ENCODE results near the gene ITPR3. TPM values are rescaled to one million over a fixed set of nuclear protein-coding genes. Genes with fewer than 3 reads are reported as not detected.
A peak's percentile ranks its signal among the peaks of the same experiment; 100 is the strongest.

The ITPR3 gene
- total and polyA plus RNA-seq, 2 of the 13 experiments (the other 11 are each of a cell fraction or from before 2014, with no cell fraction given): 3.8 to 21.4 TPM

DNA sequence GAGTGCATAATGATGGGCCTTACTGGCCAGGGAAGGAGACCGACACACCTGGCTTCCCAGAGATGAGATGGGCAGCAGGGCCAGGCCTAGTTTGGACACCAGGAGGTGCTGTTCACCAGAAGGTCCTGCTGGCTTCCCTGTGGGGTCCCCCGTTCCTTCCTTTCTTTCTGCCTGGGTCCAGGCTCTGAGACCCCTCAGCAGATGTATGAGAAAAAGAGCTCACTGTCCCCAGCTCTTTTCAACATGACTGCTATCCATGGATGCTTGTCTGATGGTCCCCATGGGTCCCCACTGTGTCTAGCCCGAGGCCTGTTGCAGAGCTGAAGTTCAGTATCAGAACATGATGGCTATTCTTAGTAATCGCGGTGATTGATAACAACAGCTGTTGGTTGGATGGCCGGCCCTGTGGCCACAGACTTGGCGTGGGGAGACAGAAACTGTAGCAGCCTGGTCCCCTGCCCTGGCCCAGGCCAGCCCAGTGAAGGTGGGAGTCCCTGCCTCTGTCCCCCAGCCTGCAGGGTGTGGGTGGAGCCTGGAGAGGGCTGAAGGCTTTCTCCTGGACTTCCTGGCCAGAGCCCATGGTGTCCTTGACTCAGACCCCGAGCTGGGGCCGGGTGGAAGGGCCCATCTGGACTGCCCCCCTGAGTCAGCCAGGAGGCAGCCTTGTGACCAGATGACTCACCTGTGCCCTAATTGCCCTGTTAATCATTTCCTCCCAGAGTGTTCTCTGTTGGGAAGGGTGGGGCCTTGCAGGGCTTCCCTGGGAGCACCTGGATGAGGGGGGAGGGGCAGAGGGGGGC is 31.2 kb upstream of the ITPR3 start (continued):
- TF ChIP-seq, protein P1, sequence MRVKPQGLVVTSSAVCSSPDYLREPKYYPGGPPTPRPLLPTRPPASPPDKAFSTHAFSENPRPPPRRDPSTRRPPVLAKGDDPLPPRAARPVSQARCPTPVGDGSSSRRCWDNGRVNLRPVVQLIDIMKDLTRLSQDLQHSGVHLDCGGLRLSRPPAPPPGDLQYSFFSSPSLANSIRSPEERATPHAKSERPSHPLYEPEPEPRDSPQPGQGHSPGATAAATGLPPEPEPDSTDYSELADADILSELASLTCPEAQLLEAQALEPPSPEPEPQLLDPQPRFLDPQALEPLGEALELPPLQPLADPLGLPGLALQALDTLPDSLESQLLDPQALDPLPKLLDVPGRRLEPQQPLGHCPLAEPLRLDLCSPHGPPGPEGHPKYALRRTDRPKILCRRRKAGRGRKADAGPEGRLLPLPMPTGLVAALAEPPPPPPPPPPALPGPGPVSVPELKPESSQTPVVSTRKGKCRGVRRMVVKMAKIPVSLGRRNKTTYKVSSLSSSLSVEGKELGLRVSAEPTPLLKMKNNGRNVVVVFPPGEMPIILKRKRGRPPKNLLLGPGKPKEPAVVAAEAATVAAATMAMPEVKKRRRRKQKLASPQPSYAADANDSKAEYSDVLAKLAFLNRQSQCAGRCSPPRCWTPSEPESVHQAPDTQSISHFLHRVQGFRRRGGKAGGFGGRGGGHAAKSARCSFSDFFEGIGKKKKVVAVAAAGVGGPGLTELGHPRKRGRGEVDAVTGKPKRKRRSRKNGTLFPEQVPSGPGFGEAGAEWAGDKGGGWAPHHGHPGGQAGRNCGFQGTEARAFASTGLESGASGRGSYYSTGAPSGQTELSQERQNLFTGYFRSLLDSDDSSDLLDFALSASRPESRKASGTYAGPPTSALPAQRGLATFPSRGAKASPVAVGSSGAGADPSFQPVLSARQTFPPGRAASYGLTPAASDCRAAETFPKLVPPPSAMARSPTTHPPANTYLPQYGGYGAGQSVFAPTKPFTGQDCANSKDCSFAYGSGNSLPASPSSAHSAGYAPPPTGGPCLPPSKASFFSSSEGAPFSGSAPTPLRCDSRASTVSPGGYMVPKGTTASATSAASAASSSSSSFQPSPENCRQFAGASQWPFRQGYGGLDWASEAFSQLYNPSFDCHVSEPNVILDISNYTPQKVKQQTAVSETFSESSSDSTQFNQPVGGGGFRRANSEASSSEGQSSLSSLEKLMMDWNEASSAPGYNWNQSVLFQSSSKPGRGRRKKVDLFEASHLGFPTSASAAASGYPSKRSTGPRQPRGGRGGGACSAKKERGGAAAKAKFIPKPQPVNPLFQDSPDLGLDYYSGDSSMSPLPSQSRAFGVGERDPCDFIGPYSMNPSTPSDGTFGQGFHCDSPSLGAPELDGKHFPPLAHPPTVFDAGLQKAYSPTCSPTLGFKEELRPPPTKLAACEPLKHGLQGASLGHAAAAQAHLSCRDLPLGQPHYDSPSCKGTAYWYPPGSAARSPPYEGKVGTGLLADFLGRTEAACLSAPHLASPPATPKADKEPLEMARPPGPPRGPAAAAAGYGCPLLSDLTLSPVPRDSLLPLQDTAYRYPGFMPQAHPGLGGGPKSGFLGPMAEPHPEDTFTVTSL (CRISPR knock-in tag; IDR thresholded peaks at IDR 0.05; ENCODE audit: borderline replicate concordance): peak; percentile 59; the same call in 1 of the 2 replicates
- TF ChIP-seq MED1 (CRISPR knock-in tag; IDR thresholded peaks at IDR 0.05): peak; percentile 88
- TF ChIP-seq ZNF234 (CRISPR knock-in tag; conservative IDR thresholded peaks at IDR 0.05): no peak
- 0 out of 2 replicates have a peak, but pooled peaks have one; percentile 16 for TF ChIP-seq PITX1 (CRISPR knock-in tag; IDR thresholded peaks at IDR 0.05)
- no peak for TF ChIP-seq MLLT10 (CRISPR knock-in tag; IDR thresholded peaks at IDR 0.05)
- TF ChIP-seq, protein P2, sequence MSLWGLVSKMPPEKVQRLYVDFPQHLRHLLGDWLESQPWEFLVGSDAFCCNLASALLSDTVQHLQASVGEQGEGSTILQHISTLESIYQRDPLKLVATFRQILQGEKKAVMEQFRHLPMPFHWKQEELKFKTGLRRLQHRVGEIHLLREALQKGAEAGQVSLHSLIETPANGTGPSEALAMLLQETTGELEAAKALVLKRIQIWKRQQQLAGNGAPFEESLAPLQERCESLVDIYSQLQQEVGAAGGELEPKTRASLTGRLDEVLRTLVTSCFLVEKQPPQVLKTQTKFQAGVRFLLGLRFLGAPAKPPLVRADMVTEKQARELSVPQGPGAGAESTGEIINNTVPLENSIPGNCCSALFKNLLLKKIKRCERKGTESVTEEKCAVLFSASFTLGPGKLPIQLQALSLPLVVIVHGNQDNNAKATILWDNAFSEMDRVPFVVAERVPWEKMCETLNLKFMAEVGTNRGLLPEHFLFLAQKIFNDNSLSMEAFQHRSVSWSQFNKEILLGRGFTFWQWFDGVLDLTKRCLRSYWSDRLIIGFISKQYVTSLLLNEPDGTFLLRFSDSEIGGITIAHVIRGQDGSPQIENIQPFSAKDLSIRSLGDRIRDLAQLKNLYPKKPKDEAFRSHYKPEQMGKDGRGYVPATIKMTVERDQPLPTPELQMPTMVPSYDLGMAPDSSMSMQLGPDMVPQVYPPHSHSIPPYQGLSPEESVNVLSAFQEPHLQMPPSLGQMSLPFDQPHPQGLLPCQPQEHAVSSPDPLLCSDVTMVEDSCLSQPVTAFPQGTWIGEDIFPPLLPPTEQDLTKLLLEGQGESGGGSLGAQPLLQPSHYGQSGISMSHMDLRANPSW (CRISPR knock-in tag; IDR thresholded peaks at IDR 0.05; ENCODE audit: borderline replicate concordance): peak; percentile 79; the same call in 1 of the 2 replicates
- TF ChIP-seq, protein P3, sequence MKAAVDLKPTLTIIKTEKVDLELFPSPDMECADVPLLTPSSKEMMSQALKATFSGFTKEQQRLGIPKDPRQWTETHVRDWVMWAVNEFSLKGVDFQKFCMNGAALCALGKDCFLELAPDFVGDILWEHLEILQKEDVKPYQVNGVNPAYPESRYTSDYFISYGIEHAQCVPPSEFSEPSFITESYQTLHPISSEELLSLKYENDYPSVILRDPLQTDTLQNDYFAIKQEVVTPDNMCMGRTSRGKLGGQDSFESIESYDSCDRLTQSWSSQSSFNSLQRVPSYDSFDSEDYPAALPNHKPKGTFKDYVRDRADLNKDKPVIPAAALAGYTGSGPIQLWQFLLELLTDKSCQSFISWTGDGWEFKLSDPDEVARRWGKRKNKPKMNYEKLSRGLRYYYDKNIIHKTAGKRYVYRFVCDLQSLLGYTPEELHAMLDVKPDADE (CRISPR knock-in tag; IDR thresholded peaks at IDR 0.05): 0 out of 2 replicates have a peak, but pooled peaks have one; percentile 14
- TF ChIP-seq U2AF2 (IDR thresholded peaks at IDR 0.05; ENCODE audit: low read depth, low read length): 0 out of 2 replicates have a peak, but pooled peaks have one; percentile 2
- TF ChIP-seq, protein P4, sequence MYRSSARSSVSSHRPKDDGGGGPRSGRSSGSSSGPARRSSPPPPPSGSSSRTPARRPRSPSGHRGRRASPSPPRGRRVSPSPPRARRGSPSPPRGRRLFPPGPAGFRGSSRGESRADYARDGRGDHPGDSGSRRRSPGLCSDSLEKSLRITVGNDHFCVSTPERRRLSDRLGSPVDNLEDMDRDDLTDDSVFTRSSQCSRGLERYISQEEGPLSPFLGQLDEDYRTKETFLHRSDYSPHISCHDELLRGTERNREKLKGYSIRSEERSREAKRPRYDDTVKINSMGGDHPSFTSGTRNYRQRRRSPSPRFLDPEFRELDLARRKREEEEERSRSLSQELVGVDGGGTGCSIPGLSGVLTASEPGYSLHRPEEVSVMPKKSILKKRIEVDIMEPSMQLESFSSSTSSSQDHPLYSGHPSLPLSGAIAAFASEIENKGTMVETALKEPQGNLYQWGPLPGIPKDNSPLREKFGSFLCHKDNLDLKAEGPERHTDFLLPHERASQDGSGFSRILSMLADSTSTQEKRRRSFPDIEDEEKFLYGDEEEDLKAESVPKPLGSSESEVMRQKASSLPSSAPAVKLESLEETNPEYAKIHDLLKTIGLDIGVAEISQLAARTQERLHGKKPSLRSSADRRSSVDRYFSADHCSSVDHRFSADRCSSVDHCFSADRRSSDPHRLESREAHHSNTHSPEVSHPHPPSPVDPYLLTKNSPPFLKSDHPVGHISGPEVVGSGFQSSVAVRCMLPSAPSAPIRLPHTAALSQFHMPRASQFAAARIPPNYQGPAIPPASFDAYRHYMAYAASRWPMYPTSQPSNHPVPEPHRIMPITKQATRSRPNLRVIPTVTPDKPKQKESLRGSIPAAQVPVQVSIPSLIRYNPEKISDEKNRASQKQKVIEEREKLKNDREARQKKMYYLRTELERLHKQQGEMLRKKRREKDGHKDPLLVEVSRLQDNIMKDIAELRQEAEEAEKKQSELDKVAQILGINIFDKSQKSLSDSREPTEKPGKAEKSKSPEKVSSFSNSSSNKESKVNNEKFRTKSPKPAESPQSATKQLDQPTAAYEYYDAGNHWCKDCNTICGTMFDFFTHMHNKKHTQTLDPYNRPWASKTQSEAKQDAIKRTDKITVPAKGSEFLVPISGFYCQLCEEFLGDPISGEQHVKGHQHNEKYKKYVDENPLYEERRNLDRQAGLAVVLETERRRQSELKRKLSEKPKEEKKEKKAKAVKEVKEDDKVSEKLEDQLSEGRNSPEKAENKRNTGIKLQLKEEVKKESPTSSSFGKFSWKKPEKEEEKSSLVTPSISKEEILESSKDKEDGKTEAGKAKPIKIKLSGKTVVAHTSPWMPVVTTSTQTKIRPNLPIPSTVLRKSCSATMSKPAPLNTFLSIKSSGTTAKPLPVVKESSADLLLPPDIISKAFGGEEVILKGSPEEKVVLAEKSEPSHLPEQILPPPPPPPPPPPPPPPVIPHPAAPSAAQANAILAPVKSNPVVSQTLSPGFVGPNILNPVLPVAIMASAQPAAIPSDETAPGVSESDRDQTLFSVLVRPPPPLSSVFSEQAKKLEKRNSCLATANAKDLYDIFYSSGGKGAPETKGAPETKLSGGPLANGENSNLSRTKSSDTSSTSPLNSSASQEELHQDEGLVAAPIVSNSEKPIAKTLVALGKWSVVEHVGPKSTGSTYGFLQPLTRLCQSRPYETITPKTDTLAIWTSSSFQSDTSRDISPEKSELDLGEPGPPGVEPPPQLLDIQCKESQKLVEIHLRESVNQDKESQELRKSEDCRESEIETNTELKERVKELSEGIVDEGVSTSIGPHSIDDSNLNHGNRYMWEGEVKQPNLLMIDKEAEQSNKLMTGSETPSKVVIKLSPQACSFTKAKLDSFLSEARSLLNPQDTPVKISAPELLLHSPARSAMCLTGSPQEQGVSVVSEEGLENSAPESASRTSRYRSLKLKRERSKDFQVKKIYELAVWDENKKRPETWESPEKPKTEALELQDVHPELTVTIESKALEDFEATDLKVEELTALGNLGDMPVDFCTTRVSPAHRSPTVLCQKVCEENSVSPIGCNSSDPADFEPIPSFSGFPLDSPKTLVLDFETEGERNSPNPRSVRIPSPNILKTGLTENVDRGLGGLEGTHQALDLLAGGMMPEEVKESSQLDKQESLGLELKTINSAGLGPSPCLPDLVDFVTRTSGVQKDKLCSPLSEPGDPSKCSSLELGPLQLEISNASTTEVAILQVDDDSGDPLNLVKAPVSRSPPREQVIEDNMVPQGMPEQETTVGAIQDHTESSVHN (CRISPR knock-in tag; IDR thresholded peaks at IDR 0.05): peak; percentile 72; the same call in 1 of the 2 replicates

Data from HepG2 (cell line).